A204.1 (cell line): ENCODE data around the gene DDX19B.

Source experiments
- FAIRE-seq: peaks from 2 replicates; lab custom pipeline; 2012; peaks lifted over from hg19 to GRCh38; lab: Jason Lieb, UNC

Gene DDX19B

GRCh38 chr16:70359552-70359951 is 60.6 kb downstream of the DDX19B start:
- FAIRE-seq: no peak

DNA sequence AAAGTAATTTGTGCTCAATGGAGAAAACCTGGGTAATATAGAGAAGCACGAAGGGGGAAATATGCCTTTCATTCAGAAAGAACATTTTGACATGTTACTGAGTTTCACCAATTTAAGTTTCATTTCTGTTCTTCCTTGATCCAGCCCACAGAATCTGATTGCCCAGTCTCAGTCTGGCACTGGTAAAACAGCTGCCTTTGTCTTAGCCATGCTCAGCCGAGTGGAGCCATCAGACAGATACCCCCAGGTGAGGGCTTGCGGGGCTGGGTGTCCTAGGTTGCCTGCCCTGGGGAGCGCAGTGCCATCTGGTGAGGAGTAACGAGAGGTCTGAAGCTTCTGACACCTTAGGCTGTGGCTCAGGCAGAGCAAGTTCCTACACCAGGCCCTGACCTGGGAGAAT is 65.4 kb downstream of the DDX19B start:
- no peak for FAIRE-seq

DNA sequence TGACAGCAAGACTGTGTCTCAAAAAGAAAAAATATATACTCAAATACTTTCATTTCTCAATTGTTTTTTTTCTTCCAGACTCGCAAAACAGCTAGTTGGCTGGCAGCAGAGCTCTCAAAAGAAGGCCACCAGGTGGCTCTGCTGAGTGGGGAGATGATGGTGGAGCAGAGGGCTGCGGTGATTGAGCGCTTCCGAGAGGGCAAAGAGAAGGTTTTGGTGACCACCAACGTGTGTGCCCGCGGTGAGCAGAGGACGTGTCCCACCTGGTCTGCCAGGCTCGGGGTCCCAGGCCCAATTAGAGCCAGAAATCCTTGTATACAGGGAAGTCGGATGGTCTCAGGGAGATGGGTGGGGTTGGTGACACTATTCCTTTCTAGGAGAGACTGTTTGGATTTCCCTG is 71.2 kb downstream of the DDX19B start:
- FAIRE-seq: peak; percentile 40

DNA sequence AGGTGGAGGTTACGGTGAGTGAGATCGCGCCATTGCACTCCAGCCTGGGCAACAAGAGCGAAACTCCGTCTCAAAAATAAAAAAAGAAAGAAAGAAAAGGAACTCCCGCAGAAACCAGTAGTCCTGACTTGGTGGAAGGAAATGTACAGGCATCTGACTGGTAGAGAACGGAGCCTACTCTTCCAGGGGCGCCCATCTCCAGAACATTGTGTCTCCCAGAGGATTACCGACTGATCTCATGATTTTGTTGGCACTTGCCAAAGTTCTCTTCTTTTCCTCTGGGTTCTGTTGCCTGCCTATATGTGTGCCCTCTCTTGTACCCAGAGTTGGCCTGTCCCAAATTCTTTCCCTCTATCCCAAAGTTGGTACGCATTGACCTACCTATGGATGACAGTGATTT is 71.9 kb downstream of the DDX19B start:
- no peak for FAIRE-seq

DNA sequence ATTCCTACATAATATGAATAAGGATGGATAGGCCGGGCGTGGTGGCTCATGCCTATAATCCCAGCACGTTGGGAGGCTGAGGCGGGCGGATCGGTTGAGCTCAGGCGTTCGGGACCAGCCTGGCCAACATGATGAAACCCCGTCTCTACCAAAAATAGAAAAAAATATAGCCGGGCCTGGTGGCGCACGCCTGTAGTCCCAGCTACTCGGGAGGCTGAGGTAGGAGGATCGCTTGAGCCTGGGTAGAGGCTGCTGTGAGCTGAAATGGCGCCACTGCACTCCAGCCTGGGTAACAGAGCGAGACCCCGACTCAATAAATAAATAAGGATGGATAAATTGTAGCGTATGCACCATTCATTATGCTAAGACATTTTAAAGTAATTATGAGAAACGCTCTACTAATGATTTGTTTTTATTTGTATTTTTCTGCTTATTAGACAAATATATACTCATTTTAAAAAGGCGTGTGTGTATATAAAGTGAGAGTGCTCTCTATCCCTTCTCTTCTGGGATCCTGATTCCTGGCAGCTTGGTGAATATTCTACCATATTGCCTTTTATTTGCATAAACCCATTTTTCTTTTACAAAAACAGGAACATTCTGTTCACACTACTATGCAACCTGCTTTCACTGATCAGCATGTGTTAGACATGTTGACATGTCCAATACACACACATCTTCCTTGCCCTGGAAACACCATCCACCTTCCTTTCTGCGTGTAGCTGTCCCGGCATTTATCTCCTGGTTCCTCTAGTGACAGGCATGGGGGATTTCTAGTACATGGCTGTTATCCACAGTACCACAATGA is 74.1 kb downstream of the DDX19B start:
- FAIRE-seq: no peak

DNA sequence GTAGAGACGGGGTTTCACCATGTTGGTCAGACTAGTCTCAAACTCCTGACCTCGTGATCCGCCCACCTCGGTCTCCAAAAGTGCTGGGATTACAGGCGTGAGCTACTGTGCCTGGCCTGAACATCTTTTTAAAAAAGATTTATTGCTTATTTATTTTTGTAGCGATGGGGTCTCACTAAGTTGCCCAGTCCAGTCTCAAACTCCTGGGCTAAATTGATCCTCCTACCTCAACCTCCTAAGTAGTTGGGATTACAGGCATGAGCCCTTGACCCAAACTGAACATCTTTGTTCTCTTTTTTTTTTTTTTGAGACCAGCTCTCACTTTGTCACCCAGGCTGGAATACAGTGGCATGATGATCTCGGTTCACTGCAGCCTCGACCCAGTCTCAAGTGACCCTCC is 75.2 kb downstream of the DDX19B start:
- no peak for FAIRE-seq

DNA sequence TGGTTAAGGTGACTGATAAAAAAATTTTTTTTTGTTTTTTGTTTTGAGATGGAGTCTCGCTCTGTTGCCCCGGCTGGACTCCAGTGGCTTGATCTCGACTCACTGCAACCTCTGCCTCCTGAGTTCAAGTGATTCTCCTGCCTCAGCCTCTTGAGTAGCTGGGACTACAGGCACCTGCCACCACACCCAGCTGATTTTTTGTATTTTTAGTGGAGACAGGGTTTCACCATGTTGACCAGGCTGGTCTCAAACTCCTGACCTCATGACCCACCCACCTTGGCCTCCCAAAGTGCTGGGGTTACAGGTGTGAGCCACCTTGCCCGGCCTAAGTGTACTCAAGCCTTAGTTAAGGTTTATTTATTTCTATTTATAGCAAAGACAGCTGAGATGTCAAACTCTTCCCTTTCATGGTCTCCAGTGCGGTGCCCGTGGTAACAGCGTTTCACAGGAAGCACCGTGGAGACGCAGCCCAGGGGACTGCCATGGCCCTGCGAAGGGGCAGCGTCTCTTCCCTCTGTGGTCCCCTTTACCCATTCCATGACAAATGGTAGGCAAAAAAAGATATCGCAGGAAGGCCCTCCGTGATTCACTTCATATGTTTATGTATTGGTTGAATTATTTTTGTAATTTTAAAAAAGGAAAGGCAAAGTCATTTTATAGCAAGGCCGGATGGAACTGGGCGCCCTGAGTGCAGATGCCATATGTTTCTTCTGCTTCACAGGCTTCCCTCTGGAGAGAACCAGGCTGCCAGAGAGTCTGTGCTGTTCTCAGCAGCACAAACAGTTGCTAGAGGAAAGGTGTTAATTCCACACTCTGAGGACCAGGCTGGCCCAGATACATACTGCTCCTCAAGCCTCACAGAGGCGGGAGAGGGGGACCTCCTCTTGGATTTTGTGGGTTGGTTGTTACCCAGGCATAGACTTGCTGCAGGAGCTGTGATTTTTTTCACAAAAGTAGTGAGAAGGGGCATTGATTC is 76.9 kb downstream of the DDX19B start:
- no peak for FAIRE-seq

GRCh38 chr16:70377782-70378181 is 78.8 kb downstream of the DDX19B start:
- no peak for FAIRE-seq

GRCh38 chr16:70378869-70379493 is 80.0 kb downstream of the DDX19B start:
- FAIRE-seq: no peak

GRCh38 chr16:70380248-70380918 is 81.4 kb downstream of the DDX19B start:
- FAIRE-seq: no peak

DNA sequence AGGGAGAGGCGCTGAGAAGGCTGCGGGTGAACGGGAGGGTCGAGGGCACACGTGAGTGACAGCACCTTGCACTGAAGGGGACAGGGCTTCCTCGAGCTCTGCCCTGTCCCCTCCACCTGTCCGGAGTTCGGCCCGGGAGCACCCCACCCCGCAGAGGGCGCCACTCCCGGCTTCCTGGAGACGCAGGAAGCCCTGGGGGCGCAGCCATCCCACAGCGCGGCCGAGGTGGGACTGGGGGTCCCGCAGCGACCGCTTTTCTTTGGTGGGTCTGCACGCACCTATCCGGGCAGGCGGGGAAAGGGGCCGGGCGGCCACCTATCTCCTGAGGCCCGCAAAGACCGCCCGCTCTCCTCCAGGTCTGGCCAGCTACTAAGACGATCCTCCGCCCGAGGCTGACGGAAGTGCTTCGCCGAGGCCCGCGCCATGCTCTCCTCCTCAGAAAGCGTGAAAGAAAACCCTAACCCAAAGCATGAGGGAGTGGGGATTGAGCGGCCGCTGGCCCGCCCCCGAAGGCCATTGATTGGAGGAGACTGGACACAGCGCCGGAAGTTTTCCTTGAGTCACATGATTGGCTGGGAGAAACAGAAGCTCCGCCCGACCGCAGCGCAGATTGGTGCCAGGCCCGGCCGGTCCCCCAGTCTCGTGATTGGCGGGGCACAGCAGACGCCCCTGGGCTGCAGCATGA is 82.1 kb downstream of the DDX19B start:
- peak; percentile 99 for FAIRE-seq

GRCh38 chr16:70381604-70382342 is 82.8 kb downstream of the DDX19B start:
- no peak for FAIRE-seq

DNA sequence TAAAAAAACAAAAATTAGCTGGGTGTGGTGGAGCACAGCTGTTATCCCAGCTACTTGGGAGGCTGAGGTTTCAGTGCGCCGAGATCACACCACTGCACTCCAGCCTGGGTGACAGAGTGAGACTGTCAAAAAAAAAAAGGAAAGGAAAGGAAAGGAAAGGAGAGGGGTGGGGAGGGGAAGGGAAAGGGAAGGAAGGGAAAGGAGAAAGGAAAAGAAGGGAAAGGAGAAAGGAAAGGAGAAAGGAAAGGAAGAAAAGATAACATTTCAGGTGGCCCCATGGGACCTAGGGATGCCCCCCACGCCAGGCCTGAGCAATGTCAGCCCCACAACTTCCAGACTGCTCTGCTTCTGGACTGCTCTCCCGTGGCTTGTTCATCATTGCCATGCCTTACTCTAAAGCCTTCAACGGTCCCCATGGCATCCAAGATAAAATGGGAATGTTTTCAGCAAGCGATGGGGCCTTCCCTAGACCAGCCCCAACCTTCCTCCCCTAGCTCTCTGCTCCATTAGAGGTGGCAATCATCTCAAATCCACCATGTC is 84.5 kb downstream of the DDX19B start:
- FAIRE-seq: no peak
